ENCODE results near the gene MRPL24. TPM values are rescaled to one million over a fixed set of nuclear protein-coding genes. Genes with fewer than 3 reads are reported as not detected.
A peak's percentile ranks its signal among the peaks of the same experiment; 100 is the strongest.

MRPL24 gene
- total RNA-seq, 2 donors from 2014 or later = 60.5 to 63.7 TPM

- intact Hi-C loops (cut with DNase I) = no loop called here
- no peak for DNase-seq (ENCODE audit: low spot score)
Observed at GRCh38 chr1:156704166-156704711, 36.6 kb downstream of the MRPL24 start.

GRCh38 chr1:156703741-156704140 lies 37.1 kb downstream of the MRPL24 start:
- no peak for DNase-seq (ENCODE audit: low spot score)
- intact Hi-C loops (cut with DNase I) = no loop called here

GRCh38 chr1:156703336-156703735 lies 37.6 kb downstream of the MRPL24 start:
- intact Hi-C loops (cut with DNase I) = no loop called here
- DNase-seq (ENCODE audit: low spot score) = no peak

GRCh38 chr1:156700736-156701531 lies 40.0 kb downstream of the MRPL24 start:
- intact Hi-C loops (cut with DNase I) = no loop called here
- no peak for DNase-seq (ENCODE audit: low spot score)

GRCh38 chr1:156698995-156699394 lies 41.9 kb downstream of the MRPL24 start:
- no peak for DNase-seq (ENCODE audit: low spot score)
- intact Hi-C loops (cut with DNase I) = loop anchor here in 1 of 2 donors (10.0 kb wide), 1 partner anchor 186 kb away; no protein-coding TSS in a partner anchor

- no peak for DNase-seq (ENCODE audit: low spot score)
- intact Hi-C loops (cut with DNase I) = loop anchor here in 1 of 2 donors (10.0 kb wide), 1 partner anchor 187 kb away; no protein-coding TSS in a partner anchor
Observed at GRCh38 chr1:156697481-156697880, 43.4 kb downstream of the MRPL24 start.

- intact Hi-C loops (cut with DNase I) = loop anchor here in 1 of 2 donors (10.0 kb wide), 1 partner anchor 188 kb away; no protein-coding TSS in a partner anchor
- no peak for DNase-seq (ENCODE audit: low spot score)
Observed at GRCh38 chr1:156696755-156697154, 44.1 kb downstream of the MRPL24 start.

GRCh38 chr1:156694690-156694962 lies 46.3 kb downstream of the MRPL24 start:
- DNase-seq (ENCODE audit: low spot score) = no peak

GRCh38 chr1:156693848-156694689 lies 46.8 kb downstream of the MRPL24 start:
- no peak for DNase-seq (ENCODE audit: low spot score)
- intact Hi-C loops (cut with DNase I) = loop anchor here in 1 of 2 donors (10.0 kb wide), 1 partner anchor 191 kb away; no protein-coding TSS in a partner anchor

More at GRCh38 chr1:156694690-156694962, 46.3 kb downstream of the MRPL24 start:
- intact Hi-C loops (cut with DNase I) = loop anchor here in 1 of 2 donors (10.0 kb wide), 1 partner anchor 190 kb away; no protein-coding TSS in a partner anchor

- no peak for DNase-seq (ENCODE audit: low spot score)
- intact Hi-C loops (cut with DNase I) = loop anchor here in 1 of 2 donors (10.0 kb wide), 1 partner anchor 192 kb away; no protein-coding TSS in a partner anchor
Observed at GRCh38 chr1:156692925-156693847, 47.7 kb downstream of the MRPL24 start.

- no peak for DNase-seq (ENCODE audit: low spot score)
- intact Hi-C loops (cut with DNase I) = loop anchor here in 1 of 2 donors (10.0 kb wide), 1 partner anchor 192 kb away; no protein-coding TSS in a partner anchor
Observed at GRCh38 chr1:156692441-156692924, 48.4 kb downstream of the MRPL24 start.

GRCh38 chr1:156691665-156692440 lies 49.0 kb downstream of the MRPL24 start:
- intact Hi-C loops (cut with DNase I) = loop anchor here (2.0 to 10.0 kb wide), 3 partner anchors 33 to 193 kb away; no protein-coding TSS in a partner anchor
- DNase-seq (ENCODE audit: low spot score) = no peak

- intact Hi-C loops (cut with DNase I) = loop anchor here (2.0 to 10.0 kb wide), 3 partner anchors 34 to 194 kb away; no protein-coding TSS in a partner anchor
- no peak for DNase-seq (ENCODE audit: low spot score)
Observed at GRCh38 chr1:156691191-156691590, 49.7 kb downstream of the MRPL24 start.

- DNase-seq (ENCODE audit: low spot score) = no peak
- intact Hi-C loops (cut with DNase I) = loop anchor here (2.0 to 10.0 kb wide), 3 partner anchors 34 to 194 kb away; no protein-coding TSS in a partner anchor
Observed at GRCh38 chr1:156690675-156691036, 50.2 kb downstream of the MRPL24 start.

GRCh38 chr1:156689953-156690674 lies 50.8 kb downstream of the MRPL24 start:
- DNase-seq (ENCODE audit: low spot score) = no peak
- intact Hi-C loops (cut with DNase I) = loop anchor here (2.0 to 10.0 kb wide), 3 partner anchors 35 to 195 kb away; no protein-coding TSS in a partner anchor

- DNase-seq (ENCODE audit: low spot score) = peak; percentile 90
- intact Hi-C loops (cut with DNase I) = no loop called here
Observed at GRCh38 chr1:156689035-156689952, 51.6 kb downstream of the MRPL24 start.

Data from posterior vena cava (tissue), 2 donors.